GM18867 (cell line): Measurements from ENCODE around the gene COL17A1.

ENCODE experiments used
- ATAC-seq: cut with Tn5 transposase; IDR thresholded peaks from one replicate; pipeline ENCODE4 v1.9.1; 2021; ENCODE audit warnings: mild to moderate bottlenecking, moderate library complexity; ENCODE audit not compliant: unreplicated experiment

COL17A1 gene

GRCh38 chr10:104098358-104098925 is 12.8 kb upstream of the COL17A1 start:
- ATAC-seq: no peak

DNA sequence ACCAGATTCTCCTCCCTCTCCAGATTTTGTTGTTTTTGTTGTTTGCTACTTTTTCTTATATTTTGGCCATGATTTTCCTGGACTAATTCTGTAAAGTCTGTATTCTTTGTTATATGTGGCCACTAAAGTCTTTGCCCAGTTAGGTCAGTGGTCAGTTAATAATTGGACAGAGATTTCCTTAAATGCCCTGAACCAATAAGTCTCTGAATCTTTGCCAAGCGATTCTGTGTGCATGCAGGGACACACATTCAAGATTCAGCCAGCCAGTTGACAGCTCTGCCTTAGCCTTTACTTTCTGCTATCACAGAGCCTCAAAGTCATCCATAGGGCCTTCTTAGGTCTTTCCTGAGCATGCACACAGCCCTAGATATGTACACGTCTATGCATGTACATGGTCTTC is 11.0 kb upstream of the COL17A1 start:
- ATAC-seq: no peak

DNA sequence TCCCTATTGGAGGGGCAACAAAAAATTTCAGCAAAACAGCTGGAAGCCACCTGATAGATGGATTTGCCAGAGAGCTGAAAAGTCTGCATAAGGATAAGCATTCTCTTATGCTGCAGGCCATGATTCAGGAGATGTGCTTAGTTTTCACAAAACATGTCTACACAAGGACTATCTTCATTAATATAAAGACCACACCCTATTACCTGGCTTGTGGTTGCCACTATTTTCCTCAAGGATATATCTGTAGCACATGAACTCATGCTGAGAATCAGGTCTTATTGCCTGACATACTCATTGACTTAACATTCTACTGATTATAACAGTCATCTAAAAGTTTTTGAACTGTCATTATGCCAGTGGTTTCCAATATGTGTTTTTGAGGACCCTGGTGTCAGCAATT is 7.1 kb upstream of the COL17A1 start:
- ATAC-seq: no peak

- no peak for ATAC-seq
Observed at GRCh38 chr10:104090611-104091010, 4.9 kb upstream of the COL17A1 start.

DNA sequence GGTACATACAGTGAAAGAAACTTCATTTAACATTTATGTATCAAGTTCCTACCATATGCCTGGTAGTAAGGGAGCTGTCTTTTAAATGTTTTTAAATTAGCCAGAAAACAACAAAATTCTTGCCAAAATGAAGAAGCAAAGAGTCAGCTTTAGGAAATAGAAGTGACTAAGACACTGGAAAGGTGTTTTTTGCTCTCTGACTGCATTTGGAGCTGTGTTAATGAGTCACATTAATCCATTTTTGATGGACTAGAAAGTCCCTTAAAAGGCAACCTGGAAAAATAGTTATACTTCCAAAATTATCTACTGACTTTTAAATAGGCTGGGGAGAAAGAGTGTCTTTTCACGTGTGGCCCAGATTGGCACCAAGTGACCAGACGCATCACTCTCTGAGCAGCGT is 3.9 kb upstream of the COL17A1 start:
- ATAC-seq: no peak

GRCh38 chr10:104088239-104088638 is 2.6 kb upstream of the COL17A1 start:
- ATAC-seq: no peak

DNA sequence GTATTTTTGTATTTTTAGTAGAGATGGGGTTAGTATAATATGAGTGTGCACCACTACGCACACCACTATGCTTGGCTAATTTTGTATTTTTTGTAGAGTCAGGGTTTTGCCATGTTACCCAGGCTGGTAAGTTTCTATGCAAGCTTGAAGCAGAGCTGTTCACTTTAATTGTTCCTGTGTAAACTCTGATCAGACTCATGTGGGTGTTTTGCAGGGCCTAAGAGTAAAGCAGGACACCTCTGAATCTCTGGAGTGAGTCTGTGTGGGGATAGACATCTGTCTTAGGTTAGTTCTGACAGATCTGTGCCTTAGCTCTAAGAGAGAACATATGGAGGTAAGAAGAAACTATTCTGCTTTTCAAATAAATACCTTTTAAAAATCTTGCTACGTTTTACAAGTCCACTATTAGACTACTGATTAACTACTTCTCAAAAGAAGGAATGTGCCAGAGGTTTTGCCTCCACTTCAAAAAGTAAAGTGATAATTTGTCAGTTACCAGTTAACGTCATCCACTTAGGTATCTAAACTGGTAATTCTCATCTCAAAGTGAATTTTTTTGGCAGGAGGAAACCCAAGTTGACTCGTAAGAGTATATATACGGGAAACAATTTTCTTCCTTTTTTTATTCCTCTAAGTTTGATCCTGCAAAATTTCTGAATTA is 1.1 kb downstream of the COL17A1 start:
- ATAC-seq: no peak

GRCh38 chr10:104081998-104082397 is 3.7 kb downstream of the COL17A1 start:
- no peak for ATAC-seq

- ATAC-seq: no peak
Observed at GRCh38 chr10:104080762-104081161, 4.9 kb downstream of the COL17A1 start.

GRCh38 chr10:104077663-104078151 is 8.0 kb downstream of the COL17A1 start:
- ATAC-seq: no peak

DNA sequence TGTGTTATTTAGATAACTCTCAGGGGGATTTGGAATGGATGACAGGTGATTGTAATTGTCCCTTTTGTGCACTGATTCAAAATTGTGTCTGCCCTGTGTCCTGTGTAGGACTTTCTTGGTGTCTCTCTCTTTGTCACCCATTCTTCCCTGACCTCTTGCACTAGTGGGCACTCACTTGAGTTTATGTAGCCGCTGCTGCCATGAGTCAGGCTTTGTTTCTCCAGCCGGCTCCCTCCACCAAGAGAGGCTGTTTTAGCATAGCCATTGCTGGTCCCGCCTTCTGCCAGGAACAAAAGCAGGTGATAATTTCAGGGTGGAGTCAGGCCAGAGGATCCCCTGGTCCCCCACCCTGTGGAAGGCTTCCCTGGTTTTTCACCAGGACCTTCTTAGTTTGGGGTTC is 8.4 kb downstream of the COL17A1 start:
- no peak for ATAC-seq

GRCh38 chr10:104076743-104077160 is 8.9 kb downstream of the COL17A1 start:
- no peak for ATAC-seq

GRCh38 chr10:104074505-104074904 is 11.2 kb downstream of the COL17A1 start:
- ATAC-seq: no peak

- no peak for ATAC-seq
Observed at GRCh38 chr10:104072786-104073185, 12.9 kb downstream of the COL17A1 start.

DNA sequence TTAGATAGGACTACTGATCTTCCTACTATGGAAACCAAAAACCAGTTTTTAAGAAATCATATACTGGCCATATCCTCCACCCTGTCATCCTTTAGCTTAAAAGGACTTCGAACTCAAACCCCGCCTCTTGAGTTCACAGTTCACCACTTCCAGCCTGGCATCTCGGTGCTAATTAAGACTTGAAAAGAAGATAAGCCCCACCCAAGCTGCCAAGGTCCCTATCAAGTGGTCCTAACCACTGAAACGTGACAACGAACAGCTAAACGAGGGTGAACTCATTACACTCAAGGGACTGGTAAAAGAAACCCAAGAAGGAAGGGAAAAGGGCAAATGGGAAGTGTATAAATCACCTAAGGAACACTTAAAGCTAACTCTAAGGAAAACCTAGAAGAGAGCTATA is 16.1 kb downstream of the COL17A1 start:
- no peak for ATAC-seq

- ATAC-seq: no peak
Observed at GRCh38 chr10:104067525-104067924, 18.2 kb downstream of the COL17A1 start.

GRCh38 chr10:104066945-104067344 is 18.7 kb downstream of the COL17A1 start:
- no peak for ATAC-seq

DNA sequence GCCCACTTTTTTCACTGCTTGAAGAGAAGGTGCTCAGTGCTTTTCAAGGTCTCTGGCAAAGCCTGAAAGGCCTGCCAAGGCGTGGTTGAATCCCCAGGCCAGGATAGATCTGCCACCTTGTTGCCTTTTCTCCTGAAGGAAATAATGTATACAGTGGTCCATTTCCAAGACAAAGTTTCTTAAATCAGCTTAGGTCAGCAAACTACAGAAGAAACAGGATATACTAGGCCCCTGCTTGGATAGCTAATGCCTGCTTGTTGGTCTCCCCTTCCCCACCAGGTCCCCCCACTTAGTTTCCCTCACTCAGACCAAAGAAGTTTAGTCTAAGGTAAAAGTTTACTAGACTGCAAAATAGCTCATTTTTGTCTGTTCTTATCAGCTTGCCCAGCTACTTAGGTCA is 19.9 kb downstream of the COL17A1 start:
- no peak for ATAC-seq

- ATAC-seq: no peak
Observed at GRCh38 chr10:104061196-104061595, 24.5 kb downstream of the COL17A1 start.

- ATAC-seq: no peak
Observed at GRCh38 chr10:104059364-104059763, 26.3 kb downstream of the COL17A1 start.

GRCh38 chr10:104057717-104058116 is 28.0 kb downstream of the COL17A1 start:
- no peak for ATAC-seq

- no peak for ATAC-seq
Observed at GRCh38 chr10:104056619-104057273, 28.9 kb downstream of the COL17A1 start.
